Measurements from ENCODE around the gene PAPSS1. TPM values are rescaled to one million over a fixed set of nuclear protein-coding genes. Genes with fewer than 3 reads are reported as not detected.

The PAPSS1 gene
- total RNA-seq, 1 donor from 2014 or later, result 54.9 TPM

Other genes starting within 250 kb of the PAPSS1 start
- gene SGMS2, start 104.7 kb upstream of the PAPSS1 start, total RNA-seq (ENCODE audit: insufficient read depth, low replicate concordance), result 84.0 TPM
- gene CYP2U1, start 211.3 kb upstream of the PAPSS1 start, total RNA-seq (ENCODE audit: insufficient read depth, low replicate concordance), result 22.1 TPM

Measured in umbilical cord (tissue), 1 donor.